Adrenal gland (tissue), 12 donors: ENCODE measurements around the gene PRMT2. TPM values are rescaled to one million over a fixed set of nuclear protein-coding genes. Genes with fewer than 3 reads are reported as not detected.

Experiments
- DNase-seq, 7 donors: peaks; one replicate each; pipeline ENCODE4 v3.0.0-alpha.2; 2019 to 2020
- H3K27ac ChIP-seq, 5 donors: fragments of 200-600 bp; sonication (generic) in 4 of 5; 1 replicate in 3 of 5; 2 replicates in 2 of 5; pipeline versions ENCODE4 v1.5.1 to v1.8.0; 2016 to 2020; ENCODE audit warnings: mild to moderate bottlenecking in 1 of 5
- H3K27me3 ChIP-seq: fragments of 200-600 bp; 2 replicates; pipeline ENCODE4 v1.8.0; 2021
- H3K36me3 ChIP-seq, 2 donors: fragments of 200-600 bp; replicated peaks in 1 of 2; 1 replicate in 1 of 2; 2 replicates in 1 of 2; pipeline versions ENCODE4 v1.5.1 to v1.8.0; 2018 to 2022
- H3K4me1 ChIP-seq, 2 donors: fragments of 200-600 bp; replicated peaks in 1 of 2; 1 replicate in 1 of 2; 2 replicates in 1 of 2; pipeline versions ENCODE4 v1.5.1 to v1.8.0; 2018 to 2021
- H3K4me3 ChIP-seq, 4 donors: fragments of 200-600 bp; sonication (generic) in 3 of 4; one replicate each; pipeline ENCODE4 v1.5.1; 2016 to 2018
- H3K9me3 ChIP-seq, 3 donors: fragments of 200-600 bp; sonication (generic) in 1 of 3; replicated peaks in 1 of 3; 1 replicate in 2 of 3; 2 replicates in 1 of 3; pipeline versions ENCODE4 v1.5.1 to v1.8.0; 2016 to 2021
- CTCF ChIP-seq, 6 experiments: fragments of 450-650 bp in 4 of 6; fragments of 200-600 bp in 2 of 6; sonication (generic) in 1 of 6; IDR thresholded peaks; 1 replicate in 5 of 6; 2 replicates in 1 of 6; pipeline versions ENCODE4 v1.5.1 to v1.8.0; 2016 to 2021; ENCODE audit warnings: antibody characterized with exemption in 6 of 6, mild to moderate bottlenecking in 2 of 6, moderate library complexity in 1 of 6
- POLR2A ChIP-seq, 2 donors: fragments of 450-650 bp; IDR thresholded peaks; one replicate each; pipeline ENCODE4 v1.6.1; 2017; ENCODE audit warnings: antibody characterized with exemption in 2 of 2, mild to moderate bottlenecking in 2 of 2, moderate library complexity in 1 of 2
- WGBS, 4 donors: extraction: QIAGEN DNeasy Blood & Tissue Kit in 2 of 4; methylation state at CpG; one replicate each; pipeline versions ENCODE4 v1.1.5 to v1.1.7; 2013 to 2017; 5-methylcytosine and 5-hydroxymethylcytosine counted together
- intact Hi-C, 2 donors: fragments of 100-400 bp; cut with DNase I; formaldehyde crosslinking; loops; one replicate each; pipeline versions ENCODE4 v1.14.1 to v1.15.0; 2022 to 2023
- polyA plus RNA-seq, 3 donors: library from polyadenylated mRNA; stranded (reverse); fragments of 200-250 nt in 2 of 3; fragments of 350-450 nt in 1 of 3; fragmentation: Illumina TruSeq in 1 of 3; extraction: RNeasy Lipid Tissue Mini Kit (QIAGEN cat#74804) in 1 of 3; gene quantifications; one replicate each; pipeline ENCODE4 v1.2.3, GENCODE V29; 2013 to 2014
- total RNA-seq, 9 donors: library from RNA; depleted of rRNA in 4 of 9; stranded (reverse); fragments of >200 nt in 4 of 9; fragments of 120-200 nt in 1 of 9; fragmentation: NEBNext Ultra II Directional in 1 of 9; extraction: Animal tissue kit (Norgen Biotek cat#: 25700) in 1 of 9; gene quantifications; one replicate each; pipeline versions ENCODE4 v1.1.0 to v1.2.4, GENCODE V29; 2013 to 2023
- donor health status: healthy with polysubstance abuse.
- donor health status: Bipolar disorder and iron deficiency.
- donor health status: DM: yes; HTN: yes; CAD: no.
- donor health status: DM: no; HTN: no; CAD: no.
- donor health status: DM: no; HTN: no; CAD: no.
- donor health status: DM: yes; HTN: yes; CAD: no.

Gene PRMT2
- total and polyA plus RNA-seq, 12 donors, result 47.4 to 115 (median 74.5) TPM

GRCh38 chr21:46621457-46622182 is 13.9 kb upstream of the PRMT2 start:
- Histone ChIP-seq H3K9me3 (no peaks in the 10 kb centered on the region), H3K36me3 (no peaks in the 10 kb centered on the region), H3K27me3 (no peaks in the 10 kb centered on the region), H3K4me1 (no peaks in the 10 kb centered on the region), H3K27ac (peak overlapping the region in 2 of 5 donors; percentile 17 to 62), H3K4me3 (no peak overlapping the region)
- intact Hi-C loops, result no loop called here
- no peak for DNase-seq
- TF ChIP-seq POLR2A (IDR thresholded peaks at IDR 0.05) (no peak), CTCF (IDR thresholded peaks at IDR 0.05) (no peak)
- 66 to 78% (median 71%) methylated on average over 9 of the region's 9 CpGs for WGBS, 4 donors

GRCh38 chr21:46622226-46622625 is 13.2 kb upstream of the PRMT2 start:
- Histone ChIP-seq H3K4me3 (no peak overlapping the region), H3K27me3 (no peaks in the 10 kb centered on the region), H3K36me3 (no peaks in the 10 kb centered on the region), H3K9me3 (no peaks in the 10 kb centered on the region), H3K4me1 (no peaks in the 10 kb centered on the region), H3K27ac (peak overlapping the region in 2 of 5 donors; percentile 34 to 65)
- 58 to 79% (median 70%) methylated on average over 4 of the region's 4 CpGs for WGBS, 4 donors
- TF ChIP-seq CTCF (IDR thresholded peaks at IDR 0.05) (no peak), POLR2A (IDR thresholded peaks at IDR 0.05) (no peak)
- intact Hi-C loops, result no loop called here
- DNase-seq, result peak in 2 of 7 donors; percentile 14 to 28

- intact Hi-C loops, result no loop called here
- Histone ChIP-seq H3K4me1 (no peaks in the 10 kb centered on the region), H3K4me3 (no peak overlapping the region), H3K27me3 (no peaks in the 10 kb centered on the region), H3K27ac (no peak overlapping the region), H3K36me3 (no peaks in the 10 kb centered on the region), H3K9me3 (no peaks in the 10 kb centered on the region)
- no peak for DNase-seq
- WGBS, 4 donors, result 79 to 85% (median 83%) methylated on average over 14 to 16 of the region's 16 CpGs
- TF ChIP-seq CTCF (IDR thresholded peaks at IDR 0.05), result no peak
- no peak for TF ChIP-seq POLR2A (IDR thresholded peaks at IDR 0.05)
Measured at GRCh38 chr21:46624050-46624449, 11.4 kb upstream of the PRMT2 start.

GRCh38 chr21:46625759-46626158 is 9.7 kb upstream of the PRMT2 start:
- TF ChIP-seq POLR2A (IDR thresholded peaks at IDR 0.05), result no peak
- TF ChIP-seq CTCF (IDR thresholded peaks at IDR 0.05), result no peak
- no peaks in the 10 kb centered on the region for H3K36me3 ChIP-seq
- H3K27me3 ChIP-seq, result no peaks in the 10 kb centered on the region
- no peaks in the 10 kb centered on the region for H3K4me1 ChIP-seq
- H3K9me3 ChIP-seq, result no peaks in the 10 kb centered on the region
- DNase-seq, result no peak
- WGBS, 4 donors, result 73 to 95% (median 82%) methylated on average over 1 of the region's 1 CpG
- H3K4me3 ChIP-seq, result no peak overlapping the region
- intact Hi-C loops, result no loop called here
- no peak overlapping the region for H3K27ac ChIP-seq
